LHCN-M2 (cell line): Measurements from ENCODE around the gene ENC1. TPM values are rescaled to one million over a fixed set of nuclear protein-coding genes. Genes with fewer than 3 reads are reported as not detected.

Source experiments
- DNase-seq: peaks from one replicate; pipeline ENCODE4 v3.0.0-alpha.2; 2012; ENCODE audit warnings: low read depth
- total RNA-seq: library from RNA; depleted of rRNA; stranded (reverse); fragments of >200 nt; gene quantifications from 2 replicates; pipeline ENCODE4 v1.2.3, GENCODE V29; 2014

Gene ENC1
- total RNA-seq, 1 experiment from 2014 or later, result 60.3 TPM

- DNase-seq, result no peak
These were observed 15.2 kb upstream of the ENC1 start for GRCh38 chr5:74655716-74656115.

DNA sequence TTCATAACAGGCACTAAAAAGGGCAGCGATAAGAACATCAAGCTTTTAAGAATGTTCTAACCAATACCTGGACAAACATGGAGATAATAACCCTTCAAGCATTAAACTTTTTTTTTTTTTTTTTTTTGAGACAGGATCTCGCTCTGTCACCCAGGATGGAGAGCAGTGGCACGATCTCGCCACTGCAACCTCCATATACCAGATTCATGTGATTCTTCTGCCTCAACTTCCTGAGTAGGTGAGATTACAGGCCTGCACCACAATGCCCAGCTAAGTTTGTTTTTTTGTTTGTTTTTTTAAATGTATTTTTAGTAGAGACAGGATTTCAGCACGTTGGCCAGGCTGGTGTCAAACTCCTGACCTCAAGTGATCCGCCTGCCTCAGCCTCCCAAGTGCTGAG, 14.7 kb upstream of the ENC1 start:
- DNase-seq, result no peak

GRCh38 chr5:74653991-74654390, 13.5 kb upstream of the ENC1 start:
- no peak for DNase-seq

DNA sequence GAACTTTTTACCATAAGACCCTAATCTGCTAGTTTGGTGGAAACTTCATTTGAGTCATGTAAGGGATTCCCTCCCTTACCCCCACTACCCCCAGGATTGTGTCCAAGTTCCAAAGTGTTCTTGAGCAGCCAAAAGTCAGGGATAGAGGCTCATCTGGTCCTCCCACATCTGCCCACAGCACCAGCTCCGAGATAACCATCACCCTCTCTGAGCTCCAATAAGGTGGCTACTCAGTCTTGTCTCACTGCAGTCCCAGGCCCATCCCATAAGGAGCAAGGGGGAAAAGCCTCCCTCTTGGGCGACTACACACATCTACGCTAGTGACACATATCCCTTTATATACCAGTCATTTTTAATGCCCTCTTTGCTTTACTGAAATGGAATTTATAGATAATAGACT, 12.0 kb upstream of the ENC1 start:
- no peak for DNase-seq

DNA sequence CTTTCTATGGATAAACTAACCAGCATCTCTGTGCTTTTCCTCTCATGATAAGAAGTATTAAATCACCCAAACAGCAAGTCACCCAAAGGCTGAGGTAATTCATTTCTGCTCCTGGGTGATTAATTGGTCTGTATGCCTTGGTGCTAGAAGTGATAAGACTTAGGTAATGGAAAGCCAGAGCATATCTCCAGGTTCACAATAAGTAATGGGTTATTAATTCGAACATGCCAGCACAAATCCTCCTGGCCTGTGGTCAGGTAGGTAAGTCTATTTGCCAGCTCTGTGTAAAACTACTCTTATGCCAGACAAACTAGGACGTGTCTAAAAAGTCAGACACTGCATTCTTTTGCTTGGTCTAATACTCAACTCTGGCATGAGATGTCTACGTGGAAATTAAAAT, 11.2 kb upstream of the ENC1 start:
- DNase-seq, result no peak

DNA sequence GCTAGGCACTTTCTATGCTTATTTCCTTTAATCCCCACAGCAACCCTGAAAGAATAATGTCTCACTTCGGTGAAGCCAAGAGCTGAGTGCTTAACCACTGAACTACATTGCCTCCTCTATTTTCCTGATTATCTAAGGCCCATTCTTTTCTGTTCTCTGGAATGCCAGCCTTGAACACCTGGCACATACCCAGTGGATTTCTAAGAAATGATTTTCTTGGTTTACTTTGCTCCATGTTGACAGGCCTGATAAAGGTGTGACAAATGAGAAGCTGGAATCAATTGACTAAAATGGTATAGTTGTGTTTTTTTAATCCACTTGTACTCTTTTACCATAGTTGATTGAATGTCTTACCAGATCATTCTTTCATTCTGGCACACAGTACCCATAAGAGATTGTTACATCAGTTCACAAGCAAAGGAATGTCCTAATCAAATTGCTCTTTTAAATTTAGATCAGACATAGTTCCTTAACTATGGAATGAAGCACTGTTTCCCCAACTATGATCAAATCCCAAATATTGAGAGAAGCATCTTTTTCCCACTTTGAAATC, 9.0 kb upstream of the ENC1 start:
- no peak for DNase-seq

DNA sequence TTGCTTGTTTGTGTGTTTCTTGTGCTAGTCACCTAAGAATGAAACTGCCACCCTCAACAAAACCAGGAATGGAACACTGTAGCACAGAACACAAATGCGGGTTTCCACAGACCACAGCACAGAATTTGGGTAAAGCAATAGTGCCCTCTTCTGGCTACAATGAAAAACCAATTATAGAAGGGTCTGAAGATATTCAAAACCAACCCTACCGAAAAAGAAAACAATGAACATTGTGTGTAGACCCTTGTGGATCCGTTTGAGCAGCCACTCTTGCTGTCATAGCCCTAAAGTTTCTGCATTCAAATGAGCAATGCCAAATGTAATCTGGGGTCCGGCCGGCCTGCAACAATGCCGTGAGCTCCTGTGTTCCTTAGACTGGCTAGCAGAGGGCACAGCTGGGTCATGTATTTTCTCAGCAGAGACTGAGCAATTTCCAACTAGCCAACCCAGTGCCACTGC, 8.3 kb upstream of the ENC1 start:
- peak; percentile 77 for DNase-seq

DNA sequence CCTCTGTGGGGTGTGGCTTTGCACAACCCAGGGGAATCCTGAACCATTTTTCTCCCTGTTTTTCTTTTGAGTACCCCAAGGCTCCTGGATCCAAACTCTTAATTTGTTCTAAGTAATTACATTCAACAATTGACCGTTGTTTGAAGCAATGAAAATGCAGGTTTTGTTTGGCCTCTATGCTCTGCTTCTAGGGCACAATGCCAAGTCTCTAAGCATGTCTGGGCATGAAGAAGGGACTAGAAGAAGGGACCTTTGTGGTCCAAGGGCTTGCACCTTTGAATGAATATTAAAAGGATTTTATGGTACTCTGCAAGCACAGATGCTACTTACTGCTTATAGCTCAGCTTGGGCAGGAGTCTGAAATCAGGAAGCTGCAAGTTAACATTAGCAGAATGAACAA, 6.6 kb upstream of the ENC1 start:
- DNase-seq, result peak; percentile 23

GRCh38 chr5:74643111-74643562, 2.6 kb upstream of the ENC1 start:
- DNase-seq, result peak; percentile 93

- DNase-seq, result no peak
These were observed 2.0 kb upstream of the ENC1 start for GRCh38 chr5:74642543-74642863.

GRCh38 chr5:74641735-74642542, 1.4 kb upstream of the ENC1 start:
- peak; percentile 88 for DNase-seq

DNA sequence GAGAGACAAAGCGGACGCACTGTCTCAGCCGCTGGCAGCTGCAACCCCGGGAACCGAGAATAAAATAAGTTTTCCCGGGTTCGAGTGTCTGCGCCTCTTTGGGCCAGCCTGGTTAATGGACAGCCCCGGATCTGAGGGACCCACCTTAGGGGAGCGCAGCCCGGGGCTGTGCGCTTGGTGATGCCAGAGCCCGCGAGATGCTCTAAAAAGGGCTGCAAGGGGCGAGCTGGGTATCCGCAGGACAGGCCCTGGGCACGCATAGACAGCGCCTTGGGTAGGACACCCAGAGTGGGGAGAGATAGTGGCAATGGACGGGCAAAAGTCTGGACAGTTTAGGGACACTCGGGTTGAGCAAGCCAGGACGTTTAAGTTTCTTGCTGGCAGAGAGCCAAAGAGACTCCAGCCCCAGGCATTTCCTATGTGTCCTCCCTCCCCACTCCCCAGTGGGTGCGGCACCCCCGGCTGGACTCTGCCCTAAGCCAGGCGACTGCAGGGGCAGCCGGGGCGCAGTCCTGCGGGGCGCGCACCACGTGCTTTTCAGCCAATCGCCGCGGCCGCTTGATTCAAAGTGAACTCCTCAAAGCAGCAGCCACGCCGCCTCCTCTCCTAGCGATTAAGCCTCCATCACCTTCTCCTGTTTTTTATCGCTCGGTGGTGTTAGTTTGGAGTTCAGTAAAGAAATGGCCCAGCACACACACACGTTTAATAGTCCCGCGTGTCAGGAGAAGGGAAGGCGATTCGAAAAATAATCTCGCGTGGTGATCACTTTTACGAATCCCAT, 616 bp upstream of the ENC1 start:
- peak; percentile 92 for DNase-seq

- DNase-seq, result peak; percentile 60
These were observed 600 bp downstream of the ENC1 start for GRCh38 chr5:74639807-74640449.

GRCh38 chr5:74638970-74639806, 1.3 kb downstream of the ENC1 start:
- DNase-seq, result peak; percentile 36

DNA sequence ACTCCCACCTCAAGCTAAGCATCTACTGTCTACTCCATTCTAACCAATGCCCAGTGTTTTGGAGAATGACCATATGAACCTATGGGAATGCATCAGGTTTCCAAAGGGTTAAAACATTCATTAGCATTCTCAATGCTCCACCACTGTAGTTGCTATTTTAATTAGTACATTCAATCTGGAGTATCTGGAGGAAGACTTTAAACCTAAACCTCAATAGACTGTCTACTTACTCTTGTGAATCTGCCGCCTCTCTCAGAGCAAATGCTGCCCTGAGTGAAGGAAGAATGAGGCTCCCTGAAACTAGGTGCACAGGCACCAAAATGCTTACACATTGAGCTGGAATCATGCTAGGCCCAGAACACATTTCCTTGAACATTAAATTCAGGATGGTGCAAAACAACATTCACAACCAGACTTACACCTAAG, 2.0 kb downstream of the ENC1 start:
- peak; percentile 8 for DNase-seq

DNA sequence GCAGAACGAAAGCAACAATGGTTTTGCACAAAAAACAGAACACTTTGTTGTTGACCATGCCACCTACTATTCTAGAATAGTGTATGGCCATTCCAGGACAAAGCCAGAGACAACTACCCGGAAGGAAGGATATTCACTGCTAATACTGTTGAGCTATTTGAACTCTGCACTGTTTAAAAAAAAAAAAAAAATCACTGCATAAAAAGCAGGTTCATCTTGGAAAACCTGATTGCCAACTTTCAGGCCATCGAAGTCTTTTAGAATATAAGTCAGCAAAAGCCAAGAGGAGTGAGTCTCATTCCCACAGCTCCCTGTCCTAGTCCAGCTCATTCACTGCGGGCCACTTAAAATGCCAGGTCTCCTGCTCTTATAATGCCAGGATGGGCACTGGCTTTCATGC, 4.0 kb downstream of the ENC1 start:
- DNase-seq, result no peak

DNA sequence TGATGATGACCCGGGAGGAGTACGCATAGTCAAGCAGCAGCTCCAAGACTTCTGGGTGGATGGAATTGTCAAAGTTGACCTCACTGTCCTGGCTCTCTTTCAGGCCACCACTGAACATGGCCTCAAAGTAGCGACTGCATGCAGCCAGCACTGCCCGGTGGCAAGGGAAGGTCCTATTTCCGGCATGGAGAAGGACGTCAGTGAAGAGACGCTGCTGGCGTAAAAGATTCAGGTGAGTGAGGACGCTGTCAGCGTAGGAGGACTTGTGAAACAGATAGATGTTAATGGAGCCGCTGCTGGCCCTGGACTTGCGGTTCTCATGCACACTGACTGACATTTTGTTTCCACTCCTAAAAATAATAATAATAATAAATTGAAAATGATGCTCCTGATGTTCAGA, 4.4 kb downstream of the ENC1 start:
- no peak for DNase-seq

DNA sequence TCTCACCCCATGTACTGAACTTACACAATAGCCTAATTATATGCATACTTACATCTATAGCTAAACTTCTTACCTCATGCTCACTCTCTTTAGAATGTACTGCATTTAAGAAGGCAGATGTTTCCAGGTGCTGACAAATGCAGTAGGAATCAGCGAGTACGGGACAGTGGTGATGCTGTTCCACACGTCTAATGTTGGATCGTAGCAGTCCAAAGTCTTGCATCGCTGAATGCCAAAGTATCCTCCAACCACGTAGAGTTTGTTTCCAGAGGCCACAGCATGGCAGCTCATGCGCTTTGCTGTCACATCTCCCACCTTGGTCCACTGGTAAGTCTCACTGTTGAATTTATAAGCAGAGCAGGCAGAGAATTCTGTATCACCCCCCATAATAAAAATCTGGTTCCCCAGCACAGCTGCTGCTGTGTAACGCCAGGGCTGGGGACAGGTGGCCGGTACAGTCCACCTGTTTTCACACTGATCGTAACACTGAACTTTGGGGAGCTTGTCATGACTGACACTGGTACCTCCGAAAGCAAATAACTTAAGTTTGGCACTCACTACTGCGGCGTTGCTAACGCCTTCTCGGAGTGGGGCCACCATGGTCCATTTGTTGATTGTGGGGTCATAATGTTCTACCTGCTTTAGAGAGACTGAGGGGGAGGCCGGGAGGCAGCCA, 5.8 kb downstream of the ENC1 start:
- no peak for DNase-seq

GRCh38 chr5:74633695-74634094, 6.8 kb downstream of the ENC1 start:
- DNase-seq, result no peak

DNA sequence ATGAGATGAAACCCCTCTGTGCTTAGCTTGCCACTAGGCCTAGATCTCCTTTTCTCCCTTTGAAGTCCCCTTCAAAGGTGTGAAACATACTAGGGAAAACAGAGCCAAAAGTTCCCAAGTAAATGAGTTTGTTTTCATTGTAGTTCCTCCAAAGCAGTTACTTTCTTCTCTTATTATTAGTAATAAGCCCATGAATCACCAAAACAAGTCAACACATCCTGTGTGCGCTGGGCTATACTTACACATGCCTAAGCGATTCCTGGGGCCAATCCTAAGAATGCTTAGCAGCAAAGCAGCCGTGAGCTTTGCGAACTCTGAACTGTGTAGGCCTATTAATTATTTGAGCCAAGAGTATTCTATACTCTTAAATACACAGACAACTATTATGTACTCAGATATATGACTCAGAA, 7.6 kb downstream of the ENC1 start:
- DNase-seq, result peak; percentile 52
